G401 (cell line): ENCODE measurements around the gene NCBP1. TPM values are rescaled to one million over a fixed set of nuclear protein-coding genes. Genes with fewer than 3 reads are reported as not detected.

Experiments
- DNase-seq: peaks from one replicate; pipeline ENCODE4 v3.0.0-alpha.2; 2015; ENCODE audit warnings: low spot score
- in situ Hi-C: cut with HindIII; loops from 2 replicates; pipeline ENCODE4 v1.10.0; 2016; ENCODE audit warnings: low sequenced_read_pairs, mixed read lengths
- total RNA-seq: library from RNA; depleted of rRNA; stranded (reverse); fragments of >200 nt; shearing (Covaris generic); gene quantifications from 2 replicates; pipeline ENCODE4 v1.2.3, GENCODE V29; 2014; rRNA removed

The NCBP1 gene
- total RNA-seq, 1 experiment from 2014 or later = 45.5 TPM

GRCh38 chr9:97704345-97704677, 70.7 kb downstream of the NCBP1 start:
- in situ Hi-C loops = no loop called here
- DNase-seq = no peak

DNA sequence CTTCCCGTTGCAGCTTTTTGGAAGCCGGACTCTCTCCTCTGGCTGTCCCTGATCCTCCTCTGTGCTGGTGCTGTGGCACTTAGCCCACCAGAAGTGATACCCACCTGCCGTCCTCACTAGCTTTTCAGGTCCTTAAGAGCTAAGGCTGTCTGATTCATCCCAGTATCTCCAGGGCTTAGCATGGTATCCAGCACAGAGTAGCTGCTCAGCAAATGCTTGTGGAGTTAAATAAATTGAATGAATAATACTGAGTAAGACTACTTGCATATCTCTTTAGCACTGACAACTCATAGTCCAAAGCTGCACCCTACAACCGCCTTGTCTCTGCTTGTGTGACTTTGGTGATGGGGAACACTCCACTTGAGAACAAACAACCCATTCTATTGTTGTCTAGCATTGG, 71.2 kb downstream of the NCBP1 start:
- DNase-seq = no peak
- in situ Hi-C loops = no loop called here

DNA sequence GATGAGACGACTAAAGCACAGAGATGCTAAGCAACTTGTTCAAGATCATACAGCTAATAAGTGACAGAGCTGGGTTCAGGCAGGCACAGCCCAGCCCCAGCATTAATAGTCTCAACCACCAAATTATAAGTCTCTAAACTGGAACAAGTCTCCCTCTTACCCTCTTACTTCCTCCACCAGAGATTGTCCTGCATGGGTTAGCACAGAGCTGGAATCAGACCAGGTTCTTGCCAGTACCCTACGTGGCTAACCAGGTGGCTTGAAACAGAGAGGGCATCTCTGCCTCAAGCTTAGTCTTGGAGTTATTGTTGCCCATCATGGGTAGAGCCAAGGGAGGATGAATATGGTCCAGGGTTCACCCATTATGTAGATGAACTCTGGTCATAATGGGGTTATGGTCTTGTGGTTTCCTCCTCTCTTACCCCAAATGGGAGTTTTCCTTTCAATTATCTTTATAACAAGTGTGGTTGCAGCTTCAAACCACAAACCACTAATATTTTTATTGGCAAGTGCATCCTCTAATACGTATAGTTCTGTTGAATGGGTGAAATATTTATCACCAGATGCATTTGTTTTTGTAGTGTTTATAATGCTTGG, 71.8 kb downstream of the NCBP1 start:
- no peak for DNase-seq
- in situ Hi-C loops = no loop called here

DNA sequence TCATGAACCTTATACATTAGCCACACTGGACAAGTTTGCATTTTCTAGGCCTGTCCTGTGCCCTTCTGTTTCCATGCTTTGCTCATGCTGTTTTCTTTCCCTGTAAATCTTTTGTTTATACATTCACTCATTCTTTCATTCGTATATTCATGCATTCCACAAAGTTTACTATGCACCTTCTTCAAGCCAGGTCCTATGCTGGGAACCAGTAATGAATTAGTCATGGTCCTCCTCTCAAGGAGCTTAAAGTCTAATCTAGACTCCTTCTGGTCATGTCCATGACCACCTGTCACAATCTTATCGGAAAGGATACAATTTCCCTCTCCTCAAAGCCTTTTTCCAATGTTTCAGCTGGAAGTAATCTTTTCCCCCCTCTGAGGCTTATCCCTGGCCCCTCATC, 72.6 kb downstream of the NCBP1 start:
- in situ Hi-C loops = no loop called here

GRCh38 chr9:97710356-97711222, 77.0 kb downstream of the NCBP1 start:
- DNase-seq = peak; percentile 79
- in situ Hi-C loops = no loop called here

More for the DNA sequence above, 72.6 kb downstream of the NCBP1 start:
- DNase-seq = no peak

DNA sequence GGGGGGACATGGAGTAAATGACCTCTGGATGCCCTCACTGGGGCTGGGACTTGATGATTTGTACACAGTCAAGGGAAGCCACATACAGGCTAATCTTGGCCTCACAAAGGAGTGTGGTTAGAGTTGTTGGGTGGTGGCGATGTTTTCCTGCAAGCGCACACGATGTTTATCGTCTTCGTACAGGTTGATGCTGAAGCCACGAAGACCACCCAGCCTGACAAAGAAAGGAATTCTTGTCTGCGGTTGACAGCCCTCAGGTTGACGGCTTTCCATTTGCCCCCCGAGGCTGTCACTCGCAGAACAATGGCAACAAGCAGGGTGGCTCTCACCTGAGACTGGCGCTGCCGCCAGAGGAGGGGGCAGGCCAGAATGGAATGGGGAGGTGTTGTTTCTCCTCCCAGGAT, 77.6 kb downstream of the NCBP1 start:
- DNase-seq = no peak
- in situ Hi-C loops = no loop called here

DNA sequence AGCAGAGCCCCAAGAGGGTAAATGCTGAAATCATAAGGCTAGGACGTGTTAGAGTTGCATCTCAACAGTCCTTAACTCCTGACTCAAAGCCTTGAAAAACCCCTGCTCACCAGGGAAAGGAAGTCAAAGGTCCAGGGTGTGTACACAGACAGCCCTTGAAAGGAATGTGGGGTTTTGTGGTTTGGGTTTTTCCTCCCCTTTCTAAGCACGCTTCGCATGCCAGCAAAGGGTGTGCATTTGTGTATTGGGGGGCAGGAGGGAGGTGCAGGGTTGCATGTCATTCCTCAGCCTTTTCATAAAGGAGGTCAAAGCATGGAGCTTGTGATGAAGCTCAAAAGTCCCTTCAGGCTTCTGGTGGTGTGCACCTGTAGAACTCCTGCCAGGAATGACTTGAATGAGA, 80.8 kb downstream of the NCBP1 start:
- no peak for DNase-seq
- in situ Hi-C loops = no loop called here

DNA sequence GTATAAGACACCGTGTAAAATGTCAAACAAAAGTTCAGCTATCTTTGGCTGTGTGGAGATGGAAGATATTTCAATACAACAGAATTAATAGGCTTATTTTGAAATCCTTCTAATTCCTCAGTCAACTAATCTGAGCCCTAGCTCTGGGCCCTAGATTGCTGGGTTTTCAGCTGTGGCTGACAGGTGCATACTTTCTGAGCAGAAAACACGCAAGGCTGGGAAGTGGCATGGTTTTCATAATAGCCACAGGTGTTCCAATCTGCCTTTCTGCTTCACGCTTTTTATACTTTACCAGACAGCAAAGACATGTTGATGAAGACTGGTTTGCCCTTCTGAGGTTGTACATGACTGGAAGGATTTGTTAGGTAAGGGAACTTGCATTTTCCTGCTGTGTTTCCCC, 84.2 kb downstream of the NCBP1 start:
- in situ Hi-C loops = no loop called here
- DNase-seq = no peak

GRCh38 chr9:97721396-97721795, 87.8 kb downstream of the NCBP1 start:
- in situ Hi-C loops = no loop called here
- DNase-seq = no peak

GRCh38 chr9:97722331-97722730, 88.7 kb downstream of the NCBP1 start:
- no peak for DNase-seq
- in situ Hi-C loops = no loop called here

Other genes with a start within 250 kb of the NCBP1 start
- gene TDRD7, start 221.7 kb upstream of the NCBP1 start, total RNA-seq = 0.20 and 0.43 TPM in 2 replicates
- not detected in 2 replicates for gene TMOD1, start 132.2 kb upstream of the NCBP1 start, total RNA-seq
- gene TSTD2, start 453 bp upstream of the NCBP1 start, total RNA-seq = 6.4 and 11.0 TPM in 2 replicates
- gene XPA, start 63.5 kb downstream of the NCBP1 start, total RNA-seq = 7.9 and 11.4 TPM in 2 replicates
- gene FOXE1, start 219.4 kb downstream of the NCBP1 start, total RNA-seq = not detected in 2 replicates